Body of pancreas (tissue), 4 donors: ENCODE results near the gene ROCK2. TPM values are rescaled to one million over a fixed set of nuclear protein-coding genes. Genes with fewer than 3 reads are reported as not detected.

Source experiments
- ATAC-seq: fragments of 150-250 bp; one replicate; pipeline ENCODE4 v1.9.1; 2016
- DNase-seq, 4 donors: peaks; one replicate each; pipeline ENCODE4 v3.0.0-alpha.2; 2019
- H3K27ac ChIP-seq, 4 donors: fragments of 200-600 bp; sonication (generic); 1 replicate in 3 of 4; 2 replicates in 1 of 4; pipeline versions ENCODE4 v1.5.1 to v1.6.1; 2016 to 2019; ENCODE audit warnings: mild to moderate bottlenecking in 1 of 4, mixed read lengths in 1 of 4, moderate library complexity in 1 of 4
- H3K27me3 ChIP-seq, 2 donors: fragments of 200-600 bp; sonication (generic); one replicate each; pipeline ENCODE4 v1.6.0; 2016; ENCODE audit warnings: mild to moderate bottlenecking in 1 of 2
- H3K36me3 ChIP-seq, 2 donors: fragments of 200-600 bp; sonication (generic); replicated peaks in 1 of 2; 2 replicates each; pipeline ENCODE4 v1.5.1; 2016; ENCODE audit warnings: low read depth in 2 of 2; ENCODE audit not compliant: insufficient read depth in 1 of 2
- H3K4me1 ChIP-seq: fragments of 200-600 bp; sonication (generic); one replicate; pipeline ENCODE4 v1.6.0; 2016
- H3K4me3 ChIP-seq, 2 donors: fragments of 200-600 bp; sonication (generic); 1 replicate in 1 of 2; 2 replicates in 1 of 2; pipeline ENCODE4 v1.5.1; 2016 to 2019
- H3K9me3 ChIP-seq, 3 donors: fragments of 200-600 bp; sonication (generic); 1 replicate in 2 of 3; 2 replicates in 1 of 3; pipeline ENCODE4 v1.5.1; 2016
- POLR2A ChIP-seq, 3 donors: fragments of 450-650 bp; IDR thresholded peaks; one replicate each; pipeline ENCODE4 v1.6.1; 2016; ENCODE audit warnings: antibody characterized with exemption in 3 of 3, mild to moderate bottlenecking in 2 of 3
- WGBS, 2 donors: methylation state at CpG; one replicate each; pipeline ENCODE4 v1.1.5; 2017; 5-methylcytosine and 5-hydroxymethylcytosine counted together
- intact Hi-C: fragments of 100-400 bp; cut with DNase I; formaldehyde crosslinking; loops from one replicate; pipeline ENCODE4 v1.15.1; 2023
- total RNA-seq, 2 donors: library from RNA; depleted of rRNA; stranded (reverse); fragments of >200 nt; gene quantifications; one replicate each; pipeline ENCODE4 v1.1.0, GENCODE V29; 2016
- TF ChIP-seq, protein P1 (sequence below), 7 experiments: fragments of 450-650 bp in 4 of 7; fragments of 200-600 bp in 3 of 7; sonication (generic) in 3 of 7; IDR thresholded peaks; one replicate each; pipeline ENCODE4 v1.5.1; 2016 to 2019; ENCODE audit warnings: antibody characterized with exemption in 7 of 7

ROCK2 gene
- total RNA-seq, 2 donors from 2014 or later: 24.4 to 32.3 TPM

DNA sequence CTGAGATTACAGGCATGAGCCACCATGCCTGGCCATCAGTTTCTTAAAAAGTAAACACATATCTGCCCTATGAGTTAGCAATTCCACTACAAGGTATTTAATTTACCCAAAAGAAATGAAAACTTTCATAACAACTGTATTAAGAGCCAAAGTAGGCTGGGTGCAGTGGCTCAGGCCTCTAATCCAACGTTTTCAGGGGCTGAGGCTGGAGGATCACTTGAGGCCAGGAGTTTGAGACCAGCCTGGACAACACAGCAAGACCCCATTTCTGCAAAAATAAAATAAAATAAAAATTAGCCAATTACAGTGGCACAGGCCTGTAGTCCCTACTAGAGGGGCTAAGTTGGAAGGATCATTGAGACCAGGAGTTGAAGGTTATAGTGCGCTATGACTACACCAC lies 6.5 kb downstream of the ROCK2 start:
- ATAC-seq (no peak), DNase-seq (no peak)
- TF ChIP-seq, protein P1, sequence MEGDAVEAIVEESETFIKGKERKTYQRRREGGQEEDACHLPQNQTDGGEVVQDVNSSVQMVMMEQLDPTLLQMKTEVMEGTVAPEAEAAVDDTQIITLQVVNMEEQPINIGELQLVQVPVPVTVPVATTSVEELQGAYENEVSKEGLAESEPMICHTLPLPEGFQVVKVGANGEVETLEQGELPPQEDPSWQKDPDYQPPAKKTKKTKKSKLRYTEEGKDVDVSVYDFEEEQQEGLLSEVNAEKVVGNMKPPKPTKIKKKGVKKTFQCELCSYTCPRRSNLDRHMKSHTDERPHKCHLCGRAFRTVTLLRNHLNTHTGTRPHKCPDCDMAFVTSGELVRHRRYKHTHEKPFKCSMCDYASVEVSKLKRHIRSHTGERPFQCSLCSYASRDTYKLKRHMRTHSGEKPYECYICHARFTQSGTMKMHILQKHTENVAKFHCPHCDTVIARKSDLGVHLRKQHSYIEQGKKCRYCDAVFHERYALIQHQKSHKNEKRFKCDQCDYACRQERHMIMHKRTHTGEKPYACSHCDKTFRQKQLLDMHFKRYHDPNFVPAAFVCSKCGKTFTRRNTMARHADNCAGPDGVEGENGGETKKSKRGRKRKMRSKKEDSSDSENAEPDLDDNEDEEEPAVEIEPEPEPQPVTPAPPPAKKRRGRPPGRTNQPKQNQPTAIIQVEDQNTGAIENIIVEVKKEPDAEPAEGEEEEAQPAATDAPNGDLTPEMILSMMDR (IDR thresholded peaks at IDR 0.05): no peak
- no peak for TF ChIP-seq POLR2A (IDR thresholded peaks at IDR 0.05)
- 96 to 97% methylated on average over 2 of the region's 2 CpGs for WGBS, 2 donors
- intact Hi-C loops: no loop called here
- H3K9me3 ChIP-seq: no peaks in the 10 kb centered on the region
- H3K4me3 ChIP-seq: no peak overlapping the region
- no peak overlapping the region for H3K27ac ChIP-seq
- H3K27me3 ChIP-seq: no peaks in the 10 kb centered on the region
- H3K4me1 ChIP-seq: peaks cover 33% of the 10 kb centered on the region
- H3K36me3 ChIP-seq: no peaks in the 10 kb centered on the region

DNA sequence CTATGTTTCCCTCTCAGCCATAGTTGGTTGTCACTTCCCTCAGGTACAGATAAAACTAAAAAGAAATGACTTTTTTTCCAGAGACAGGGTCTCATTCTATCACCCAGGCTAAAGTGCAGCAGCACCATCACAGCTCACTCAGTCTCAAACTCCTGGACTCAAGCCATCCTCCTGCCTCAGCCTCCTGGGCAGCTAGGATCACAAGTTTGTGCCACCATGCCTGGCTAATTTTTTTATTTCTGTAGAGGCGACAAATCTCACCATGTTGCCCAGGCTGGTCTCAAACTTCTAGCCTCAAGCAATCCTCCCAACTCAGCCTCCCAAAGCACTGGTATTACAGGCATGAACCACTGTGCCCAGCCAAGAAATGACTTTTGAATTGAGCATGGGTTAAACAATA lies 8.2 kb downstream of the ROCK2 start:
- intact Hi-C loops: no loop called here

DNA sequence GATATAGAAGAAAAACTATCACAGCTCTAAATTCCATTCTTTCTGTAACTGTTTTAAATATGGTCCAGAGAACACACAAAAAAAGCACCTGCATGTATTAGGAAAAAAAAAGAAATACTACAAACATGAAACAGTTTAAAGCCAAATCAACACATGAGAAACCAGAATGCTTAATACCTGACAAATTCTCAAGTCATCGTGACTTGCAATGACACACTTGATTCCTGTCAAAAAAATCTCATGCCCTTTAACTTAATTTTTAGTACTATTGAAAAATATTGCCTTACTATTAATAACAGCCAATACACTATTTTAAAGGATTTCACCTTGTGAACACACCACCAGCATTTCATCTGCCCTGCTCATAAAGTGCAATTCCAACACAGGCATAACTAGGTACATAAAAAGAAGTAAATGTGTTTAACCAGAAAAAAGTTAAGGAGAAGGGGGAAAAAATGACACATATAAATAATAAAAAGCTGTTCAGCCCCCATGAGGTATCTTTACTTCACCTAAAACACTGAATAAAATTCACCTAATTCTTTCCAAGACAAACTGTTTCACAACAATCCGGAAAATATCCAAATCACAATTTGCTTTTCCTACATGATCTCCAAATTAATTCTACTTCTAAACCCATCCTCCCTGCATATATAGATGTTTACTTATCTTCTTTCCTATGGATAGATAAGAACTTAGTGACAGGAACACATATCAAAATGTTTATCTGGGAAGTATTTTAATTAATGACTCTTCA lies 10.8 kb downstream of the ROCK2 start:
- Histone ChIP-seq H3K27ac (no peak overlapping the region), H3K9me3 (no peaks in the 10 kb centered on the region), H3K27me3 (no peaks in the 10 kb centered on the region), H3K4me3 (no peak overlapping the region), H3K36me3 (no peaks in the 10 kb centered on the region), H3K4me1 (peaks cover 13% of the 10 kb centered on the region)
- intact Hi-C loops: no loop called here
- ATAC-seq (no peak), DNase-seq (no peak)
- TF ChIP-seq, protein P1 (IDR thresholded peaks at IDR 0.05): no peak
- 57 to 64% methylated on average over 2 of the region's 2 CpGs for WGBS, 2 donors

More for the DNA sequence above, 8.2 kb downstream of the ROCK2 start:
- peaks cover 20% of the 10 kb centered on the region for H3K4me1 ChIP-seq
- TF ChIP-seq, protein P1 (IDR thresholded peaks at IDR 0.05): no peak
- TF ChIP-seq POLR2A (IDR thresholded peaks at IDR 0.05): no peak
- ATAC-seq (no peak), DNase-seq (no peak)
- H3K36me3 ChIP-seq: no peaks in the 10 kb centered on the region
- H3K9me3 ChIP-seq: no peaks in the 10 kb centered on the region
- H3K4me3 ChIP-seq: no peak overlapping the region
- 100% methylated on average over 1 of the region's 1 CpG for WGBS, 2 donors
- H3K27ac ChIP-seq: no peak overlapping the region
- no peaks in the 10 kb centered on the region for H3K27me3 ChIP-seq

- no peaks in the 10 kb centered on the region for H3K9me3 ChIP-seq
- no peak overlapping the region for H3K4me3 ChIP-seq
- no peak overlapping the region for H3K27ac ChIP-seq
- intact Hi-C loops: no loop called here
- H3K27me3 ChIP-seq: no peaks in the 10 kb centered on the region
- 95 to 100% methylated on average over 1 of the region's 1 CpG for WGBS, 2 donors
- ATAC-seq: no peak
- no peak for TF ChIP-seq POLR2A (IDR thresholded peaks at IDR 0.05)
- TF ChIP-seq, protein P1 (IDR thresholded peaks at IDR 0.05): no peak
- H3K36me3 ChIP-seq: no peaks in the 10 kb centered on the region
- H3K4me1 ChIP-seq: peaks cover 13% of the 10 kb centered on the region
- DNase-seq: no peak
These were observed 11.8 kb downstream of the ROCK2 start for GRCh38 chr2:11332596-11332995.
